Coronary artery (tissue), 2 donors: ENCODE results near the gene TSBP1.

Source experiments
- DNase-seq: peaks from one replicate; pipeline ENCODE4 v3.0.0-alpha.2; 2017; ENCODE audit warnings: low spot score
- H3K27ac ChIP-seq, 2 donors: fragments of 200-600 bp; sonication (generic); one replicate each; pipeline ENCODE4 v1.5.1; 2016 to 2019
- H3K4me3 ChIP-seq: fragments of 200-600 bp; sonication (generic); 2 replicates; pipeline ENCODE4 v1.5.1; 2016; ENCODE audit warnings: mild to moderate bottlenecking, moderate library complexity
- CTCF ChIP-seq: fragments of 200-600 bp; sonication (generic); IDR thresholded peaks from one replicate; pipeline ENCODE4 v1.5.1; 2019; ENCODE audit warnings: antibody characterized with exemption

Gene TSBP1

GRCh38 chr6:32406857-32407256, 35.2 kb upstream of the TSBP1 start, which contains the start of gene BTNL2:
BTNL2 (minus strand) TSS chr6:32407181; CDS start chr6:32407123, 58 bp downstream.
- no peak for TF ChIP-seq CTCF
- Histone ChIP-seq H3K4me3 (no peak within 1 kb of the TSS), H3K27ac (no peak within 1 kb of the TSS)
- DNase-seq, result no peak

GRCh38 chr6:32406197-32406596, 34.5 kb upstream of the TSBP1 start:
- Histone ChIP-seq H3K4me3 (no peak overlapping the region), H3K27ac (no peak overlapping the region)
- no peak for TF ChIP-seq CTCF
- DNase-seq, result no peak

GRCh38 chr6:32405656-32406055, 34.0 kb upstream of the TSBP1 start:
- Histone ChIP-seq H3K27ac (no peak overlapping the region), H3K4me3 (no peak overlapping the region)
- no peak for DNase-seq
- TF ChIP-seq CTCF, result no peak

- no peak overlapping the region for H3K4me3 ChIP-seq
- TF ChIP-seq CTCF, result no peak
- H3K27ac ChIP-seq, result no peak overlapping the region
- DNase-seq, result no peak
Observed at GRCh38 chr6:32402812-32403211, 31.1 kb upstream of the TSBP1 start.

GRCh38 chr6:32401284-32401963, 29.7 kb upstream of the TSBP1 start:
- Histone ChIP-seq H3K4me3 (no peak overlapping the region), H3K27ac (no peak overlapping the region)
- DNase-seq, result no peak
- no peak for TF ChIP-seq CTCF

GRCh38 chr6:32397252-32397920, 25.7 kb upstream of the TSBP1 start:
- TF ChIP-seq CTCF, result no peak
- no peak overlapping the region for H3K27ac ChIP-seq
- DNase-seq, result no peak
- H3K4me3 ChIP-seq, result no peak overlapping the region

GRCh38 chr6:32396028-32396427, 24.3 kb upstream of the TSBP1 start:
- DNase-seq, result no peak
- Histone ChIP-seq H3K27ac (no peak overlapping the region), H3K4me3 (no peak overlapping the region)
- no peak for TF ChIP-seq CTCF
